Measurements from ENCODE around the gene NSD1. TPM values are rescaled to one million over a fixed set of nuclear protein-coding genes. Genes with fewer than 3 reads are reported as not detected.

The NSD1 gene
- total and polyA plus RNA-seq, 10 of the 15 experiments (the other 5 are each of a cell fraction or from before 2014, with no cell fraction given) = 7.0 to 57.9 (median 30.4) TPM

DNA sequence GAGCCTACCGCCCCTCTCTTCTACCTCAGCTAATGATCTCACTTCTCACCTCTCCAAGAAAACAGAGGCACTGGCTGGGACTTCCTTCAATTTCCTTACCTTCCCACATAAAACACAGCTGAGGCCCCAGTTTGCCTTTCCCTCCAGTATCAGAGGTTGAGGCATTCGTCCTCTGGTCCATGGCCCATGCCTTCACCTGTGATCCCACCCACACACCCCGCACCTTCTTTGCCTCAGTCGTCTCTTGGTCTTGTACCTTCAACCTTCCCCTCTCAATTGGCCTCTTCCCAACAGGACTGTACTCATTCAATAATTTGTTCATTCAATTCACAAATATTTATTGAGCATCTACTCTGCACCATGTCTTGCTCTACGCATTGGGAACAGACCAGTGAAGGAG, 11.0 kb upstream of the NSD1 start (continued):
- no peak for TF ChIP-seq BACH1 (IDR thresholded peaks at IDR 0.05; ENCODE audit: borderline replicate concordance)
- TF ChIP-seq, protein P1, sequence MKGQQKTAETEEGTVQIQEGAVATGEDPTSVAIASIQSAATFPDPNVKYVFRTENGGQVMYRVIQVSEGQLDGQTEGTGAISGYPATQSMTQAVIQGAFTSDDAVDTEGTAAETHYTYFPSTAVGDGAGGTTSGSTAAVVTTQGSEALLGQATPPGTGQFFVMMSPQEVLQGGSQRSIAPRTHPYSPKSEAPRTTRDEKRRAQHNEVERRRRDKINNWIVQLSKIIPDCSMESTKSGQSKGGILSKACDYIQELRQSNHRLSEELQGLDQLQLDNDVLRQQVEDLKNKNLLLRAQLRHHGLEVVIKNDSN (IDR thresholded peaks at IDR 0.05; ENCODE audit: borderline replicate concordance, extremely low read length, insufficient read depth, low read depth, low read length) = no peak
- no peak for TF ChIP-seq ZNF207 (IDR thresholded peaks at IDR 0.05; ENCODE audit: borderline replicate concordance)

DNA sequence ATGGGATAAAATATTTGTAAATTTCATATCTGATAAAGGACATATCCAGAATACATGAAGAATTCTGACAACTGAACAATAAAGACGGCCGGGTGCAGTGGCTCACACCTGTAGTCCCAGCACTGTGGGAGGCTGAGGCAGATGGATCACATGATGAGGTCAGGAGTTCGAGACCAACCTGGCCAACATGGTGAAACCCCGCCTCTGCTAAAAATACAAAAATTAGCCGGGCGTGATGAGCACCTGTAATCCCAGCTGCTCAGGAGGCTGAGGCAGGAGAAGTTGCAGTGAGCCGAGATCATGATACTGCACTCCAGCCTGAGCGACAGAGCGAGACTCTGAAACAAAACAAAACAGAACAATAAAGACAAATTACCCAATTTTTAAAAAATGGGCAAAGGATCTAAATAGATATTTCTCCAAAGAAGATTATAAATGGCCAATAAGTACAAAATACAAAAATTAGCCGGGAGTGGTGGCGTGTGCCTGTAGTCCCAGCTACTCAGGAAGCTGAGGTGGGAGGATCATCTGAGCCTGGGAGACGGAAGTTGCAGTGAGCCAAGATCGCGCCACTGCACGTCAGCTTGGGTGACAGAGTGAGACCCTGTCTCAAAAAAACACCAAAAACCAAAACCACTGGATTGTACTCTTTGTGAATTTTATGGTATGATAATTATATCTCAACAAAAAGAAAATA, 9.6 kb upstream of the NSD1 start:
- RAD21 ChIA-PET (ENCODE audit: unreplicated experiment) = interaction anchor here (0.7 to 1.2 kb wide), 2 partner anchors 10 to 12 kb away, joined by 4 read pairs; no protein-coding TSS in a partner anchor

More for the DNA sequence above, 9.6 kb upstream of the NSD1 start:
- intact Hi-C loops (cut with micrococcal nuclease; ENCODE audit: unreplicated experiment) (no loop called here), in situ Hi-C loops (cut with MboI) (no loop called here)
- peak; percentile 43; the same call in 1 of the 2 replicates for TF ChIP-seq TCF12 (IDR thresholded peaks at IDR 0.05; ENCODE audit: low read depth, low read length)
- no peak for TF ChIP-seq MYB (IDR thresholded peaks at IDR 0.05; ENCODE audit: borderline replicate concordance, low read depth, low read length)
- 0 out of 2 replicates have a peak, but pooled peaks have one; percentile 30 for TF ChIP-seq CREB1 (IDR thresholded peaks at IDR 0.05; ENCODE audit: low read depth)
- TF ChIP-seq TCF3 (IDR thresholded peaks at IDR 0.05; ENCODE audit: borderline replicate concordance, insufficient read depth, low read depth, low read length) = 0 out of 2 replicates have a peak, but pooled peaks have one; percentile 35
- no peak for TF ChIP-seq FOXK2 (IDR thresholded peaks at IDR 0.05)
- TF ChIP-seq KLF5 (IDR thresholded peaks at IDR 0.05; ENCODE audit: partially characterized antibody) = no peak
- no peak for TF ChIP-seq RBBP5 (conservative IDR thresholded peaks at IDR 0.05)
- TF ChIP-seq CREM (IDR thresholded peaks at IDR 0.05; ENCODE audit: low read depth) = peak; percentile 36; the same call in 1 of the 2 replicates
- TF ChIP-seq SPI1 (IDR thresholded peaks at IDR 0.05; ENCODE audit: borderline replicate concordance, insufficient read depth, low read depth, low read length) = no peak
- Histone ChIP-seq H3K27me3 (replicated peaks in 1 of 2; ENCODE audit: control insufficient read depth in 2 of 2, insufficient read depth in 2 of 2, low read length in 1 of 2) (no peaks in the 10 kb centered on the region), H3K9ac (ENCODE audit: control insufficient read depth, insufficient read depth, low read length) (no peak overlapping the region), H3K27ac (ENCODE audit: control insufficient read depth, insufficient read depth) (no peak overlapping the region), H4K20me1 (ENCODE audit: control insufficient read depth, insufficient read depth) (no peaks in the 10 kb centered on the region), H3K9me3 (replicated peaks; ENCODE audit: control insufficient read depth, insufficient read depth, low read length) (no peaks in the 10 kb centered on the region), H2AFZ (ENCODE audit: control insufficient read depth, low read depth, low read length) (peak overlapping the region; percentile 55), H3K36me3 (ENCODE audit: control insufficient read depth in 2 of 2, insufficient read depth in 2 of 2, low read length in 1 of 2) (no peaks in the 10 kb centered on the region), H3K4me3 (no peak overlapping the region), H3K79me2 (ENCODE audit: control insufficient read depth, insufficient read depth, low read length) (no peaks in the 10 kb centered on the region), H3K4me1 (ENCODE audit: control insufficient read depth, insufficient read depth, low read length) (peaks cover 13% of the 10 kb centered on the region), H3K4me2 (ENCODE audit: control insufficient read depth, insufficient read depth) (peak overlapping the region; percentile 45)
- BruUV-seq (replicated peaks) = no TSS peak
- SMC1A ChIA-PET (ENCODE audit: uncharacterized antibody, unreplicated experiment) = interaction anchor here (0.7 to 1.7 kb wide), 3 partner anchors 9 to 12 kb away, joined by 3 read pairs; no protein-coding TSS in a partner anchor
- WGBS (ENCODE audit: insufficient coverage, insufficient replicate concordance, low lambda C conversion rate, missing lambda C conversion rate) = 25% methylated on average over 15 of the region's 15 CpGs
- peak; percentile 49 for FAIRE-seq
- CTCF ChIA-PET = interaction anchor here (0.9 to 1.3 kb wide), 2 partner anchors 10 to 11 kb away, joined by 3 to 13 read pairs; no protein-coding TSS in a partner anchor
- ATAC-seq = no peak
- POLR2A ChIA-PET = interaction anchor here (0.9 kb wide), 1 partner anchor 172 kb away, joined by 3 read pairs; no protein-coding TSS in a partner anchor
- no peak for DNase-seq (ENCODE audit: low read depth, low spot score)
